Right atrium auricular region (tissue), 2 donors: ENCODE data around the gene NACC2. TPM values are rescaled to one million over a fixed set of nuclear protein-coding genes. Genes with fewer than 3 reads are reported as not detected.

Experiments
- DNase-seq: peaks from one replicate; pipeline ENCODE4 v3.0.0-alpha.2; 2019; ENCODE audit warnings: low spot score
- H3K27ac ChIP-seq, 2 donors: fragments of 200-600 bp; sonication (generic); 1 replicate in 1 of 2; 2 replicates in 1 of 2; pipeline ENCODE4 v1.5.1; 2016 to 2019
- H3K27me3 ChIP-seq, 2 donors: fragments of 200-600 bp; sonication (generic); one replicate each; pipeline versions ENCODE4 v1.5.1 to v1.6.0; 2017 to 2019
- H3K36me3 ChIP-seq: fragments of 200-600 bp; sonication (generic); one replicate; pipeline ENCODE4 v1.5.1; 2016
- H3K4me1 ChIP-seq, 2 donors: fragments of 200-600 bp; sonication (generic); one replicate each; pipeline versions ENCODE4 v1.5.1 to v1.6.0; 2017 to 2019
- H3K4me3 ChIP-seq, 2 donors: fragments of 200-600 bp; sonication (generic); 1 replicate in 1 of 2; 2 replicates in 1 of 2; pipeline ENCODE4 v1.5.1; 2017 to 2019; ENCODE audit warnings: mild to moderate bottlenecking in 1 of 2, moderate library complexity in 1 of 2
- H3K9me3 ChIP-seq, 2 donors: fragments of 200-600 bp; sonication (generic); one replicate each; pipeline ENCODE4 v1.5.1; 2019
- total RNA-seq, 2 donors: library from RNA; depleted of rRNA; stranded (reverse); fragments of >200 nt; gene quantifications; one replicate each; pipeline ENCODE4 v1.1.0, GENCODE V29; 2016
- TF ChIP-seq, protein P1 (sequence below), 2 donors: fragments of 200-600 bp; sonication (generic); IDR thresholded peaks; one replicate each; pipeline ENCODE4 v1.5.1; 2019; ENCODE audit warnings: antibody characterized with exemption in 2 of 2

Gene NACC2
- total RNA-seq, 2 donors from 2014 or later, result 49.1 to 55.5 TPM

DNA sequence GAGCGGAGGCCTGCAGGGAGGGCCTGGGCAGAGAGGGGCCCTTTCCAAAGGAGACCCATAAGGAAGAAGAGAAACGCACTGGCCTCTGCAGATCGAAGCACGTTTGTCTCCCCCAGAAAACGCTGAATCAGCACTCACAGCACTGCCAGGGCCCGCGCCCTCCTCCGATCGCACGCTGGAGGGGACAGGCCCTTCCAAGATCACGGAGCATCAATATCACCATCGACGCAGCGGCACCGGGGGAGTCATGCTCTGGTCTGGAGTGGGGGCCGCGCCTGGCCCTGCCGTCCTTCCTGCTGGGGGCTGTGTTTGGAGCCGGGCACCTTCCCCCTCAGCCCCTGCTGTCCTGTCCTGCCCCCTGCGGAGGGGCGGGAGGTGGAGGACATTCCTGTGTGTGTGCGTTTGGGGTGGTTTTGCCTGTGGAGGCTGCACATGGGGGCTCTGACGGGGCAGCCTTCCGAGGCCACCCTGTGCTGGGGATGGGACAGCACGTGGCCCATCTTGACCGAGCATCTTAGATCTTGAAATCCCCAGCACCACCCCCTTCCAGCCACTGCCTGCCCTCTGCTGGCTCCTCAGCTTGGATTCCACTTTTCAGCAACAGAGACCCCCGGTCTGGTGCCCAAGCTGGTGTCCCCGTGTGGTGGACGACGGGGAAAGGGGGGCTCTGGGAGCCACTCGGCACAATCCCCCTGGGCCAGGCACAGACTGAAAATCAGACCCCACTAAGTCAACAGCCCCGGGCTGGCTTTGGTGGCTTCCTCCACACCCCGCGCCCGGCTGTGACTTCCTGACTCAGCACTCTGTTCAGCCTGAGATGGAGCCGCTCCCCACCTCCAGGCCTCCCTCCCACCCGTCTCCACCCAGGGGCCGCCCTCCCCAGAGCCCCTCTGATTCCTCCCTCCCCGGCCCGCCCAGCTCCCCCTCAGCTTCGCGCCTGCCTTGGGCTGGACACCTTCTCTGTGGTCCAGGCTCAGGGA is 15.3 kb upstream of the NACC2 start:
- Histone ChIP-seq H3K9me3 (no peaks in the 10 kb centered on the region), H3K4me1 (peaks cover 3 to 57% of the 10 kb centered on the region in 2 donors), H3K4me3 (peak overlapping the region in 1 of 2 donors; percentile 36), H3K27me3 (no peaks in the 10 kb centered on the region), H3K27ac (peak overlapping the region; percentile 61 to 83), H3K36me3 (peaks cover 3% of the 10 kb centered on the region)
- TF ChIP-seq, protein P1, sequence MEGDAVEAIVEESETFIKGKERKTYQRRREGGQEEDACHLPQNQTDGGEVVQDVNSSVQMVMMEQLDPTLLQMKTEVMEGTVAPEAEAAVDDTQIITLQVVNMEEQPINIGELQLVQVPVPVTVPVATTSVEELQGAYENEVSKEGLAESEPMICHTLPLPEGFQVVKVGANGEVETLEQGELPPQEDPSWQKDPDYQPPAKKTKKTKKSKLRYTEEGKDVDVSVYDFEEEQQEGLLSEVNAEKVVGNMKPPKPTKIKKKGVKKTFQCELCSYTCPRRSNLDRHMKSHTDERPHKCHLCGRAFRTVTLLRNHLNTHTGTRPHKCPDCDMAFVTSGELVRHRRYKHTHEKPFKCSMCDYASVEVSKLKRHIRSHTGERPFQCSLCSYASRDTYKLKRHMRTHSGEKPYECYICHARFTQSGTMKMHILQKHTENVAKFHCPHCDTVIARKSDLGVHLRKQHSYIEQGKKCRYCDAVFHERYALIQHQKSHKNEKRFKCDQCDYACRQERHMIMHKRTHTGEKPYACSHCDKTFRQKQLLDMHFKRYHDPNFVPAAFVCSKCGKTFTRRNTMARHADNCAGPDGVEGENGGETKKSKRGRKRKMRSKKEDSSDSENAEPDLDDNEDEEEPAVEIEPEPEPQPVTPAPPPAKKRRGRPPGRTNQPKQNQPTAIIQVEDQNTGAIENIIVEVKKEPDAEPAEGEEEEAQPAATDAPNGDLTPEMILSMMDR (IDR thresholded peaks at IDR 0.05), result peak in 1 of 2 donors; percentile 41
- DNase-seq, result no peak

DNA sequence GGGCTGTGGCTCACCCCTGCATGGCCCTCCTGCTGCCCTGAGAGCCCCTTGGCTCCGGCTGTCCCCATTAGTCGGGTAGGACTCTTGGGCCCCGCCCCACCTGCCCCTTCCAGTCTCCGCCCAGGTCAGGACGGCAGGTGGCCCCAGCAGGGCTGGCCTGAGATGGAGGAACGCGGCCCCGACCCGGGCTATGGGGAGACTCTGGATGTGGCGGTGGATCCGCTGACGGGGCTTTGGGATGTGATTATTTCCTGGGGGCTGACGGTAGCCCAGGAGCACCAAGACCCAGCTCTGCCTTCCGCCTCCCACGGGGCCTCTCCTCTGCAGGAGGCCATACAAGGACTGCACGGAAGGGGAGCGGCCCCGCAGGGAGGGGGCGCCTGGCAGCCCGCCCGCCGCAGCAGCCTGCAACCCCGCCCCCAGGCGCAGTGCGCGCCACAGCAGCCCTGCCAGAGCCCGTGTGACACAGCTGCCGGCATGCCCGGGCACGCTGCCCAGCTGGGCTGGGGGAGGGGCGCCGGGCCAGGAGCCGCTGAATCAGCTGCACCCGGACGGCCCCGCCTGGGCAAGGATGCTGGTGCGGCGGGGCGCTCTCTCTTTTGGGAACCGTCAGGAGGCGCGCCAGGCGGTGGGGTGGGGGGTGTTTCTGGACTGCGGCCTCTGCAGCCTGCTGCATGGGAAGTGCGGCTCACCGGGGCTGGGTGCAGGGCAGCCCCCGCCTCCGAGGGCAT is 14.4 kb upstream of the NACC2 start:
- H3K4me1 ChIP-seq, result peaks cover 5 to 65% of the 10 kb centered on the region in 2 donors
- peak overlapping the region in 1 of 2 donors; percentile 36 for H3K4me3 ChIP-seq
- no peaks in the 10 kb centered on the region for H3K27me3 ChIP-seq
- H3K27ac ChIP-seq, result peak overlapping the region; percentile 83 to 85
- H3K36me3 ChIP-seq, result no peaks in the 10 kb centered on the region
- H3K9me3 ChIP-seq, result no peaks in the 10 kb centered on the region
- TF ChIP-seq, protein P1 (IDR thresholded peaks at IDR 0.05), result peak in 1 of 2 donors; percentile 42
- DNase-seq, result peak; percentile 93

DNA sequence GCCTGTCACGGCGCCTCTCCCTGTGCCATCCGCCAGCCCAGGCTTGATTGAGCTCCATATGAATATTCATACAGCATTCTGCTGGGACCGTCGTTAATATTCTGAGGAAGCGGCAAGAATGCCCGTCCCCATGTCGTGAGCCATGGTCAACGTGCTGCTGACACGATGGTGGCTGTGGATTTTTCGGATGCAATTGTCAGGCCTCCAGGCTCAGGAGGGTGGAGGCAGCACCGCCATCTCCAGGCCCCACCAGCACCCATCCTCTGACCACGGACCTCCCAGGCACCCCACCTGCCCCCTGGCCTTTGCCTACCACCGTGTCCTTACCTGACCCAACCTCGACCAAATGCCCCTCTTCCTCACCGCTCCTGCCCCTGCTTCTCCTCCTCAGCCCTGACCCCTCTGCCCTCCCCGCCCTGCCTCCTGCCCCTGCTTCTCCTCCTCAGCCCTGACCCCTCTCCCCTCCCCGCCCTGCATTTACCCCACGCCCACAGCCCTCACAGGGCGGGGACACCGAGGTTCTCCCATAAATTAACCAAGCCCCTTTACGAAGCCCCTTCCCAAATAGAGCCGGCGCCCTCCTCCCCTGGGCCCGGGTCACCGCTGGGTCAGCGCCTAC is 13.7 kb upstream of the NACC2 start:
- no peaks in the 10 kb centered on the region for H3K27me3 ChIP-seq
- H3K9me3 ChIP-seq, result no peaks in the 10 kb centered on the region
- H3K36me3 ChIP-seq, result no peaks in the 10 kb centered on the region
- H3K4me1 ChIP-seq, result peaks cover 5 to 73% of the 10 kb centered on the region in 2 donors
- peak overlapping the region in 1 of 2 donors; percentile 36 for H3K4me3 ChIP-seq
- H3K27ac ChIP-seq, result peak overlapping the region; percentile 83 to 85
- DNase-seq, result no peak
- TF ChIP-seq, protein P1 (IDR thresholded peaks at IDR 0.05), result no peak

DNA sequence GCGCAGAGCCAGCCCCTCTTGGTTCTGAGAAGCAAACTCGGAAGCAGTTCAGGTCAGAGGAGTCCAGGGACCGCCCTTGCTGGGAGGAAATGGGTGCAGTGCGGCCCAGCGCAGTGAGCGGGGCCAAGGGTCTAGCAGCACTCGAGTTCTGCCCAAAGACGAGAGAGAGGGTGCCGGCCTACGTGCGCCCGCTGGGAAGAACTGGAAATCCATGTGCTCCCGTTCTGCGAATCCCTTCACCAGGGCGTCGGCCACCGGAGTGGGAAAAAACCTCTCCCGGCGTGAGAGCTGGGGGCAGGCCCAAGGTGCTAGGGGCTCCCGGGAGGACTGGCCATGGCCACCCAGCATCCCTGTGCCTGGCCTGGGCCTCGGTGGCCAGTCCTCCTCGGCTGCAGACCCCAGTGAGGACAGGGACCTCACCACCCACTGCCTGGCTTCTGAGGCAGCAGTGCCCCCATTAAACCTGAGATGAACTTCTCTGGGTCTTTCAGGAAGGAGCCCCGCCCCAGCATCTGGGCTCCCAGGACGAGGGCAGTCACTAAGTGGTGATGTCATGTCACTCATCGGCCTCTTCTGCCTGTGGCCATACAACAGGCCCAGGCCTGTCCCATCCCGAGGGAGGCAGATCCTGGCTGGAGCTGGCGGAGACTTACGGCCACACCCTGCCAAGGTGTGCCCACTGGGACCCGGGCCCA is 13.0 kb upstream of the NACC2 start:
- DNase-seq, result no peak
- no peaks in the 10 kb centered on the region for H3K9me3 ChIP-seq
- peak overlapping the region; percentile 83 to 85 for H3K27ac ChIP-seq
- H3K4me1 ChIP-seq, result peaks cover 5 to 75% of the 10 kb centered on the region in 2 donors
- no peak overlapping the region for H3K4me3 ChIP-seq
- H3K36me3 ChIP-seq, result no peaks in the 10 kb centered on the region
- no peaks in the 10 kb centered on the region for H3K27me3 ChIP-seq
- TF ChIP-seq, protein P1 (IDR thresholded peaks at IDR 0.05), result no peak
